Fibroblast of mammary gland (primary cell): ENCODE measurements around the gene ZNF710.

Experiments
- DNase-seq: peaks from one replicate; pipeline ENCODE4 v3.0.0-alpha.2; 2010; ENCODE audit warnings: low read depth
- H3K4me3 ChIP-seq: 2 replicates; pipeline ENCODE4 v1.5.1; 2011; ENCODE audit warnings: low read depth, mild to moderate bottlenecking, low read length, moderate library complexity; ENCODE audit not compliant: control insufficient read depth
- CTCF ChIP-seq: conservative IDR thresholded peaks from 2 replicates; pipeline ENCODE4 v1.5.1; 2011; ENCODE audit warnings: low read depth, low read length, inconsistent platforms; ENCODE audit not compliant: control insufficient read depth, insufficient read depth

ZNF710 gene

DNA sequence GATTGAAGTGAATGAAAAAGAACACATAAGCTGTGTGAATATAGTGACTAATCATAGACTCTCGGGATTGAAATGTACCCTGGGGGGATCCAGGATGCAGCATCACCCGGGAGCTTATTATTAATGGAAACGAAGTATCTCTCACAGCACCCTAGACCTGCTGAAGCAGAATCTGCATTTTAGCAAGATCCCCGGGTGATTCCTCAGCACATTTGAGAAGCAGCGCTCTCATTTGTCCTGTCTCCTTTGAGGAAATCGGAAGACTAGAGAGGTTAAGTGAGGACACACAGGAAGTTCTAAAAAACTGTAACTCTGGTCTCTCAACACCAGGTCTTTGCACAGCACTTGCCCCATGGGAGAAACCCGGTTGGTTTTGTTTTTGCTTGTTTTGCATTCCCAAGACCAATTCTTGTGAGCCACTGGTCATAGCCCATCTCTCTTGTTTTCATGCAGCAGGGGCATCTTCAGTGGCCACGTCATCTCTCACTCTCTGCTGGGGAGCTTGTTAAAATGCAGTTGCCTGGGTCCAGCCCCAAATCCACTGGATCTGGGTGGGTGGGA, 30.2 kb downstream of the ZNF710 start:
- peak; percentile 86 for DNase-seq
- H3K4me3 ChIP-seq, result no peak overlapping the region
- TF ChIP-seq CTCF, result no peak

- TF ChIP-seq CTCF, result no peak
- H3K4me3 ChIP-seq, result no peak overlapping the region
- DNase-seq, result no peak
Measured at GRCh38 chr15:90033006-90033405, 31.9 kb downstream of the ZNF710 start.

- DNase-seq, result no peak
- no peak for TF ChIP-seq CTCF
- H3K4me3 ChIP-seq, result no peak overlapping the region
Measured at GRCh38 chr15:90033448-90033847, 32.3 kb downstream of the ZNF710 start.

DNA sequence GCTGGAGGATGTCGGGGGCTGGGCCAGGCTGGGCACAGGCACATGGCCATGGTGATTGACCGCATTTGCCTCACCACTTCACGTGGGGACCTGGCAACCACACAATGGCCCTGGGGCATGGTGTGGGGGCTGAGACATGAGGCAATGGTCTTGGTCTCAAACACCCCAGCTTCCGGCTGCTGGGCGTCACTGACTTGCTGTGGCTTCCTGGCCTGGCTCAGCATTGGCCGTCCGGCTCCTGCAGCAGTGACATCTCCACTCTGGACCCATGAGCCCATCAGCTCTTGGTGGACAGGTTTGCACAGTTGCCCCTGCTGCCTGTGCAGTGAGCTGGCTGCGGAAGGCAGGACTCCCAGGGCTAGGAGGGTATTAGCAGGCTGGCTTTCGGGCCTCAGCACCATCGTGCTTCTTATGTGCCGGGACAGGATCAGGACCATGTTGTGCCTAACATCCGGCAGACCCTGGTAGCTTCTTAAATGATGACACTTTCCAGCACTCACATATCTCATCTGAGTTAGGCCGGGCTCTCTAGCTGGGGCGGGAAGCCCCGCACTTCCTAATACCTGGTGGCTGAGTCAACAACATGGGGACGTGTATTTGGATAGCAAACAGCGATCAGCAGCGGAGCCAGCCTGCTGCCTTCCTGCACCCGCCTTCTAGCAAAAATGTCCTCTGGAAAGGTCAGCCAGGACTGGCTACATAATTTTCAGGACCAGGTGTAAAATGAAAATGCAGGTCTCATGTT, 34.1 kb downstream of the ZNF710 start:
- peak; percentile 38 for DNase-seq
- H3K4me3 ChIP-seq, result no peak overlapping the region
- no peak for TF ChIP-seq CTCF

DNA sequence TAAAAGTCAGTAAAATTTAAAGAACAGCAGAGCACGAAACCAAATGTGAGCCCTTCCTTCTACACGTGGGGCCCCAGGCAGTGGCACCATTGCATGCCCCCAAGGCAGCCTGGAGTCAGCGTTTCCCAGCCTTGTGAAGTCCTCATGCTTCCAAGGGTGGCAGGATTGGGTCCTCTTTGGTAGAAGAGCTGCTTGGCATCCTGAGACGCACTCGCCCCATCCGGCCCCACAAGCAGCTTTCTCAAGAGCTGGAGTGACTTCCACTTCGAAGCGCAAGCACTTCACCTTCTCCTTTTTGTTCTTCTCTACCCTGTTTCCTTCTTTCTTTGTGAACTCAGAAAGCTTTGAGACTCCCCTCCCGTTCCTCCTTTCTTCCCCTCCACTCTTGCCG, 34.7 kb downstream of the ZNF710 start:
- H3K4me3 ChIP-seq, result no peak overlapping the region
- TF ChIP-seq CTCF, result no peak
- DNase-seq, result no peak

GRCh38 chr15:90036343-90036742, 35.2 kb downstream of the ZNF710 start:
- DNase-seq, result no peak
- H3K4me3 ChIP-seq, result no peak overlapping the region
- no peak for TF ChIP-seq CTCF
